ENCODE results near the gene RETREG1. TPM values are rescaled to one million over a fixed set of nuclear protein-coding genes. Genes with fewer than 3 reads are reported as not detected.
A peak's percentile ranks its signal among the peaks of the same experiment; 100 is the strongest.

Gene RETREG1
- total RNA-seq, 1 donor from 2014 or later: 0.91 TPM

DNA sequence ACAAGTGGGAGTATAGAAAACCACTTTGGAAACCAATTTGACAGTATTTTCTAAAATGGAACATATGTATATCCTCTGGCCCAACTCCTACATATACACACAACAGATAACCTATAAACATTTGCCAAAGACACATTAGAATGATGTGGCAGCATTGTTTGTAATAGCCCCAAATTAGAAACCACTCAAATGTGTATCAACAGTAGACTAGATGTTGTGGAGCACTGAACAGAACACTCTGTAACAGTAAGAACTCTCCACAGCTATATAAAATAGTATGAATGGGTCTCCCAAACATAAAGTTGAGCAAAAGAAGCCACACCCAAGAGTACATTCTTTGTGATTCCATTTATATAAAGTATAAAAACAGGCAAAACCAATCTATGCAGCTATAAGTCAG is 157.3 kb downstream of the RETREG1 start:
- no peak overlapping the region for H3K4me3 Mint-ChIP-seq (ENCODE audit: unreplicated experiment)
- no peaks in the 10 kb centered on the region for H3K9me3 Mint-ChIP-seq (ENCODE audit: unreplicated experiment)
- peaks cover 37% of the 10 kb centered on the region for H3K4me1 Mint-ChIP-seq (ENCODE audit: unreplicated experiment)
- H3K27me3 Mint-ChIP-seq (ENCODE audit: unreplicated experiment): no peaks in the 10 kb centered on the region
- TF ChIP-seq, protein P1, sequence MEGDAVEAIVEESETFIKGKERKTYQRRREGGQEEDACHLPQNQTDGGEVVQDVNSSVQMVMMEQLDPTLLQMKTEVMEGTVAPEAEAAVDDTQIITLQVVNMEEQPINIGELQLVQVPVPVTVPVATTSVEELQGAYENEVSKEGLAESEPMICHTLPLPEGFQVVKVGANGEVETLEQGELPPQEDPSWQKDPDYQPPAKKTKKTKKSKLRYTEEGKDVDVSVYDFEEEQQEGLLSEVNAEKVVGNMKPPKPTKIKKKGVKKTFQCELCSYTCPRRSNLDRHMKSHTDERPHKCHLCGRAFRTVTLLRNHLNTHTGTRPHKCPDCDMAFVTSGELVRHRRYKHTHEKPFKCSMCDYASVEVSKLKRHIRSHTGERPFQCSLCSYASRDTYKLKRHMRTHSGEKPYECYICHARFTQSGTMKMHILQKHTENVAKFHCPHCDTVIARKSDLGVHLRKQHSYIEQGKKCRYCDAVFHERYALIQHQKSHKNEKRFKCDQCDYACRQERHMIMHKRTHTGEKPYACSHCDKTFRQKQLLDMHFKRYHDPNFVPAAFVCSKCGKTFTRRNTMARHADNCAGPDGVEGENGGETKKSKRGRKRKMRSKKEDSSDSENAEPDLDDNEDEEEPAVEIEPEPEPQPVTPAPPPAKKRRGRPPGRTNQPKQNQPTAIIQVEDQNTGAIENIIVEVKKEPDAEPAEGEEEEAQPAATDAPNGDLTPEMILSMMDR (IDR thresholded peaks at IDR 0.05): no peak
- no peak overlapping the region for H3K27ac Mint-ChIP-seq (ENCODE audit: unreplicated experiment)
- H3K36me3 Mint-ChIP-seq (ENCODE audit: unreplicated experiment): peaks cover 50% of the 10 kb centered on the region
- DNase-seq (ENCODE audit: extremely low spot score, unreplicated experiment): no peak

DNA sequence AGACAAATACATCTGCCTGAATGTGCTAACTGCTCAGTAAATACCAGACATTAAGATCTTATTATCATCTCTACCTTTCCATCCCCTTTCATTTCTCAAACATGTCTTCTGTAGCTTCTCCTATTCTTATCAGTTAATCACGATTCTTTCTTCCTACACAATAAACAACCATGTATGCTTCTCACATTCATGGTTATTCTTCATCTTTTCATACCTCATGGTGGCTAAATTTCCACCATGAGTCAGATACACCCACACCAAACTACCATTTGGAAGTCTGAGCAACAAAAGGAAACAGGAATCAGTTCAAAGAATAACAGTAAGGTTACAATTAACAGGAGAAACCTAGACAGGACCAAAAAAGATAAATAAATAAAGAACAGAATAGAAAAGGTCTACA is 158.9 kb downstream of the RETREG1 start:
- no peak overlapping the region for H3K27ac Mint-ChIP-seq (ENCODE audit: unreplicated experiment)
- TF ChIP-seq, protein P1 (IDR thresholded peaks at IDR 0.05): no peak
- DNase-seq (ENCODE audit: extremely low spot score, unreplicated experiment): no peak
- H3K4me3 Mint-ChIP-seq (ENCODE audit: unreplicated experiment): no peak overlapping the region
- no peaks in the 10 kb centered on the region for H3K27me3 Mint-ChIP-seq (ENCODE audit: unreplicated experiment)
- H3K9me3 Mint-ChIP-seq (ENCODE audit: unreplicated experiment): no peaks in the 10 kb centered on the region
- peaks cover 47% of the 10 kb centered on the region for H3K36me3 Mint-ChIP-seq (ENCODE audit: unreplicated experiment)
- peaks cover 21% of the 10 kb centered on the region for H3K4me1 Mint-ChIP-seq (ENCODE audit: unreplicated experiment)

- H3K4me1 Mint-ChIP-seq (ENCODE audit: unreplicated experiment): peaks cover 21% of the 10 kb centered on the region
- no peaks in the 10 kb centered on the region for H3K9me3 Mint-ChIP-seq (ENCODE audit: unreplicated experiment)
- peaks cover 47% of the 10 kb centered on the region for H3K36me3 Mint-ChIP-seq (ENCODE audit: unreplicated experiment)
- TF ChIP-seq, protein P1 (IDR thresholded peaks at IDR 0.05): no peak
- H3K27ac Mint-ChIP-seq (ENCODE audit: unreplicated experiment): no peak overlapping the region
- no peak overlapping the region for H3K4me3 Mint-ChIP-seq (ENCODE audit: unreplicated experiment)
- DNase-seq (ENCODE audit: extremely low spot score, unreplicated experiment): no peak
- no peaks in the 10 kb centered on the region for H3K27me3 Mint-ChIP-seq (ENCODE audit: unreplicated experiment)
These were observed 159.3 kb downstream of the RETREG1 start for GRCh38 chr5:16457451-16457850.

GRCh38 chr5:16456103-16456832 is 160.5 kb downstream of the RETREG1 start:
- DNase-seq (ENCODE audit: extremely low spot score, unreplicated experiment): no peak
- TF ChIP-seq, protein P1 (IDR thresholded peaks at IDR 0.05): peak; percentile 70
- H3K9me3 Mint-ChIP-seq (ENCODE audit: unreplicated experiment): no peaks in the 10 kb centered on the region
- H3K4me1 Mint-ChIP-seq (ENCODE audit: unreplicated experiment): peaks cover 12% of the 10 kb centered on the region
- no peak overlapping the region for H3K4me3 Mint-ChIP-seq (ENCODE audit: unreplicated experiment)
- peak overlapping the region; percentile 28 for H3K27ac Mint-ChIP-seq (ENCODE audit: unreplicated experiment)
- H3K27me3 Mint-ChIP-seq (ENCODE audit: unreplicated experiment): no peaks in the 10 kb centered on the region
- H3K36me3 Mint-ChIP-seq (ENCODE audit: unreplicated experiment): peaks cover 47% of the 10 kb centered on the region

DNA sequence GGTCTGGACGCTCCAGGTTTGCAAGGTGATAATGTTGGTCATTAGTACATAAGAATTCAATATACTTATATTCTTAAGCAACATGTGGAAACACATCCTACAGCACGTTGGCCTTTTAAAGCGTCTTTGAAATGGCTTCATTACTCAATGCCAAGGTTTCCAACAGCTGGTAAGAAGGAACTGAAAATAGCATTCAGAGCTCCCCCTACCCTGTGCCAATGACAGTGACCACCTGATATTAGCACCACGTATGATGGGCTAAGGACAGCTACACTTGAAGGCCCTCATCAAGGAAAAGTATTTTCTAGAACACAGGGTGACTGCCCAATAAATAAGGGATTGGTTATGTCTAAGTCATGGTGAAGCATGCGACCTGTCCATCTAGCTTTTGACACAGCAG is 161.1 kb downstream of the RETREG1 start:
- no peaks in the 10 kb centered on the region for H3K27me3 Mint-ChIP-seq (ENCODE audit: unreplicated experiment)

More for the DNA sequence above, 161.1 kb downstream of the RETREG1 start:
- H3K4me3 Mint-ChIP-seq (ENCODE audit: unreplicated experiment): no peak overlapping the region
- peaks cover 47% of the 10 kb centered on the region for H3K36me3 Mint-ChIP-seq (ENCODE audit: unreplicated experiment)
- H3K4me1 Mint-ChIP-seq (ENCODE audit: unreplicated experiment): peaks cover 9% of the 10 kb centered on the region
- TF ChIP-seq, protein P1 (IDR thresholded peaks at IDR 0.05): no peak
- H3K27ac Mint-ChIP-seq (ENCODE audit: unreplicated experiment): peak overlapping the region; percentile 28
- no peak for DNase-seq (ENCODE audit: extremely low spot score, unreplicated experiment)
- H3K9me3 Mint-ChIP-seq (ENCODE audit: unreplicated experiment): no peaks in the 10 kb centered on the region
